HCT116 (cell line): ENCODE results near the gene NRCAM. TPM values are rescaled to one million over a fixed set of nuclear protein-coding genes. Genes with fewer than 3 reads are reported as not detected.

Experiments
- ATAC-seq: fragments of 200-7000 bp; cut with Tn5 transposase; 2 replicates; pipeline ENCODE4 v1.9.1; 2020; ENCODE audit warnings: mild to moderate bottlenecking, moderate library complexity
- BruUV-seq: library from RNA; stranded (reverse); fragments of 400-500 nt; replicated peaks from 2 replicates; lab custom pipeline; 2021; lab: Mats Ljungman, UMichigan
- CTCF ChIA-PET: fragments of 300-600 bp; sonication (Branson Sonifier 250); formaldehyde crosslinking; loops from one replicate; lab custom pipeline; 2021; ENCODE audit warnings: antibody characterized with exemption; lab: Charles Lee
- POLR2A ChIA-PET: fragments of 300-600, 350-600 bp; sonication (Branson Sonifier 250); formaldehyde crosslinking; loops from one replicate; lab custom pipeline; 2021; ENCODE audit warnings: antibody characterized with exemption; lab: Charles Lee
- RAD21 ChIA-PET, 2 experiments: fragments of 300-600 bp; sonication (Branson Sonifier 250); formaldehyde crosslinking; loops; one replicate each; lab custom pipeline; 2023; ENCODE audit warnings: low total read pairs in 2 of 2; ENCODE audit not compliant: uncharacterized antibody in 2 of 2, unreplicated experiment in 2 of 2, low non-redundant PET in 1 of 2; lab: Charles Lee
- DNase-seq: peaks from one replicate; pipeline ENCODE4 v3.0.0-alpha.2; 2010; ENCODE audit warnings: low read depth, low spot score
- H2AFZ ChIP-seq: fragments of 200-600 bp; shearing (Covaris generic), sonication (generic); 2 replicates; pipeline ENCODE4 v1.6.1; 2017; ENCODE audit warnings: low read depth, mixed run types, mixed read lengths, antibody characterized with exemption, low read length; ENCODE audit not compliant: poor library complexity, severe bottlenecking
- H3K27ac ChIP-seq: 2 replicates; pipeline ENCODE4 v1.5.1; 2012; ENCODE audit warnings: low read depth, low read length
- H3K27me3 ChIP-seq: fragments of 200-600 bp; sonication (generic); 2 replicates; pipeline ENCODE4 v1.6.1; 2016; ENCODE audit warnings: mixed run types, low read length, mixed read lengths; ENCODE audit not compliant: insufficient read depth
- H3K36me3 ChIP-seq, 2 experiments: fragments of 200-500 bp in 1 of 2; fragments of 200-600 bp in 1 of 2; sonication (Bioruptor generic) in 1 of 2; sonication (generic) in 1 of 2; 2 replicates each; pipeline versions ENCODE4 v1.5.1 to v1.6.1; 2014 to 2016; ENCODE audit warnings: low read length in 2 of 2, inconsistent platforms in 1 of 2, mixed read lengths in 1 of 2, mixed run types in 1 of 2; ENCODE audit not compliant: insufficient read depth in 2 of 2, control insufficient read depth in 1 of 2
- H3K4me1 ChIP-seq, 2 experiments: fragments of 200-600 bp in 1 of 2; sonication (generic) in 1 of 2; 2 replicates each; pipeline versions ENCODE4 v1.5.1 to v1.6.1; 2012 to 2017; ENCODE audit warnings: low read length in 2 of 2, inconsistent platforms in 1 of 2, mild to moderate bottlenecking in 1 of 2, mixed read lengths in 1 of 2, mixed run types in 1 of 2, moderate library complexity in 1 of 2; ENCODE audit not compliant: insufficient read depth in 2 of 2, control insufficient read depth in 1 of 2
- H3K4me2 ChIP-seq: fragments of 200-600 bp; sonication (generic); 2 replicates; pipeline ENCODE4 v1.6.1; 2017; ENCODE audit warnings: mixed run types, low read length, mixed read lengths
- H3K4me3 ChIP-seq, 2 experiments: fragments of 200-600 bp in 1 of 2; sonication (generic) in 1 of 2; replicated peaks in 1 of 2; 2 replicates each; pipeline ENCODE4 v1.5.1; 2011 to 2016; ENCODE audit warnings: low read length in 2 of 2, control low read depth in 1 of 2, low read depth in 1 of 2, mild to moderate bottlenecking in 1 of 2, mixed read lengths in 1 of 2, mixed run types in 1 of 2
- H3K79me2 ChIP-seq: fragments of 200-600 bp; sonication (generic); 2 replicates; pipeline ENCODE4 v1.6.1; 2017; ENCODE audit warnings: mild to moderate bottlenecking, mixed run types, low read length, moderate library complexity, mixed read lengths; ENCODE audit not compliant: insufficient read depth
- H3K9ac ChIP-seq: fragments of 200-600 bp; sonication (generic); 2 replicates; pipeline ENCODE4 v1.6.1; 2016; ENCODE audit warnings: low read length, mixed read lengths
- H3K9me2 ChIP-seq: fragments of 200-600 bp; sonication (generic), shearing (Covaris generic); 2 replicates; pipeline ENCODE4 v1.6.1; 2017; ENCODE audit warnings: mixed run types, mild to moderate bottlenecking, moderate library complexity; ENCODE audit not compliant: insufficient read depth
- H3K9me3 ChIP-seq, 2 experiments: fragments of 200-500 bp in 1 of 2; fragments of 200-600 bp in 1 of 2; sonication (Bioruptor generic) in 1 of 2; sonication (generic) in 1 of 2; 2 replicates each; pipeline ENCODE4 v1.6.1; 2014 to 2017; ENCODE audit warnings: low read length in 2 of 2, mixed read lengths in 2 of 2, inconsistent platforms in 1 of 2, low read depth in 1 of 2, mild to moderate bottlenecking in 1 of 2, mixed run types in 1 of 2, moderate library complexity in 1 of 2; ENCODE audit not compliant: control insufficient read depth in 1 of 2, insufficient read depth in 1 of 2
- H4K20me1 ChIP-seq: fragments of 200-600 bp; sonication (generic), shearing (Covaris generic); 2 replicates; pipeline ENCODE4 v1.6.1; 2017; ENCODE audit warnings: mixed run types, mild to moderate bottlenecking, moderate library complexity; ENCODE audit not compliant: insufficient read depth
- CBX3 ChIP-seq: IDR thresholded peaks from 2 replicates; pipeline ENCODE4 v1.6.1; 2012; ENCODE audit warnings: low read depth
- CEBPB ChIP-seq: IDR thresholded peaks from 2 replicates; pipeline ENCODE4 v1.6.1; 2012; ENCODE audit warnings: low read depth
- EGR1 ChIP-seq: IDR thresholded peaks from 2 replicates; pipeline ENCODE4 v1.6.1; 2012; ENCODE audit warnings: low read depth
- ELF1 ChIP-seq: IDR thresholded peaks from 2 replicates; pipeline ENCODE4 v1.6.1; 2012; ENCODE audit warnings: low read depth, borderline replicate concordance
- EZH2 ChIP-seq: fragments of 200-600 bp; sonication (generic); IDR thresholded peaks from 2 replicates; pipeline ENCODE4 v1.6.1; 2017; ENCODE audit warnings: antibody characterized with exemption, mixed run types
- EZH2phosphoT487 ChIP-seq: fragments of 200-600 bp; IDR thresholded peaks from 2 replicates; pipeline ENCODE4 v1.6.1; 2018; ENCODE audit warnings: antibody characterized with exemption, borderline replicate concordance
- FOSL1 ChIP-seq: IDR thresholded peaks from 2 replicates; pipeline ENCODE4 v1.6.1; 2012; ENCODE audit warnings: low read depth
- JUND ChIP-seq: IDR thresholded peaks from 2 replicates; pipeline ENCODE4 v1.6.1; 2012
- RAD21 ChIP-seq: IDR thresholded peaks from 2 replicates; pipeline ENCODE4 v1.6.1; 2012; ENCODE audit warnings: low read depth, mild to moderate bottlenecking
- SIN3A ChIP-seq: IDR thresholded peaks from 2 replicates; pipeline ENCODE4 v1.6.1; 2012; ENCODE audit warnings: low read depth
- SP1 ChIP-seq: IDR thresholded peaks from 2 replicates; pipeline ENCODE4 v1.6.1; 2012; ENCODE audit warnings: low read depth
- SRF ChIP-seq: IDR thresholded peaks from 2 replicates; pipeline ENCODE4 v1.6.1; 2012; ENCODE audit warnings: low read depth
- TCF7L2 ChIP-seq: IDR thresholded peaks from 2 replicates; pipeline ENCODE4 v1.7.0; 2011; ENCODE audit warnings: borderline replicate concordance, inconsistent platforms; ENCODE audit not compliant: insufficient read depth, insufficient read length; ENCODE audit errors: extremely low read depth
- YY1 ChIP-seq: IDR thresholded peaks from 2 replicates; pipeline ENCODE4 v1.6.1; 2011; ENCODE audit warnings: low read length, low read depth, moderate library complexity, mild to moderate bottlenecking; ENCODE audit not compliant: insufficient replicate concordance; ENCODE audit errors: extremely low read depth
- intact Hi-C: fragments of 100-400 bp; cut with micrococcal nuclease; formaldehyde crosslinking; loops from 2 replicates; pipeline ENCODE4 v1.10.0; 2022
- total RNA-seq: library from RNA; stranded (reverse); gene quantifications from one replicate; pipeline ENCODE4 v1.2.1, GENCODE V29; 2021; ENCODE audit not compliant: unreplicated experiment
- TF ChIP-seq, protein P1 (sequence below): IDR thresholded peaks from 2 replicates; pipeline ENCODE4 v1.6.1; 2012; ENCODE audit warnings: low read depth

Gene NRCAM
- total RNA-seq, 1 experiment from 2014 or later: 0.15 TPM

DNA sequence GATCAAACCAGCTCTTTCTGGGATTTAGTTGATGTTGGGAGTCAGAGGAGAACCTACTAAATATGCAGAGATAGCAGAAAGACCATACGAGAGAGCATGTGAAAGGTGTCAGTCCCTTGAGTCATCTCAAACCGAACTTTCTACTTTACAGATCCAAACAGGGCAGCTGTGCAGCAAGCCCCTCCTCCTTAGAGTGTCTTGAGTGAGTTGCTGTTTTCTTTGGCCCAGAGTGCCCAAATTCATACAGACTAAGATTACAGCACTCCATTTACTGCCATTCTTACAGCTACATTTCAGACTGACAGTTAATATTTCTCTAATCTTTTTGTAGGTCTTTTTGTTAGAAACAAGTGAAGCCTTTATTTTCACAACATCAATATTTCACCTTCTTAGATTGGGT lies 53.4 kb downstream of the NRCAM start:
- Histone ChIP-seq H4K20me1 (no peaks in the 10 kb centered on the region), H3K9ac (no peak overlapping the region), H3K36me3 (no peaks in the 10 kb centered on the region), H2AFZ (no peak overlapping the region), H3K4me2 (no peak overlapping the region), H3K27ac (no peak overlapping the region), H3K4me1 (no peaks in the 10 kb centered on the region), H3K4me3 (no peak overlapping the region), H3K9me2 (no peaks in the 10 kb centered on the region), H3K9me3 (no peaks in the 10 kb centered on the region), H3K27me3 (no peaks in the 10 kb centered on the region), H3K79me2 (no peaks in the 10 kb centered on the region)
- RAD21 ChIA-PET: no interaction called here
- no peak for ATAC-seq
- DNase-seq: no peak
- CTCF ChIA-PET: no interaction called here
- intact Hi-C loops: no loop called here
- no TSS peak for BruUV-seq
- POLR2A ChIA-PET: no interaction called here
- TF ChIP-seq FOSL1: no peak
- TF ChIP-seq YY1: no peak
- TF ChIP-seq RAD21: no peak
- no peak for TF ChIP-seq CBX3
- no peak for TF ChIP-seq TCF7L2
- TF ChIP-seq CEBPB: no peak
- no peak for TF ChIP-seq EGR1
- no peak for TF ChIP-seq SRF
- no peak for TF ChIP-seq JUND
- TF ChIP-seq SIN3A: no peak
- no peak for TF ChIP-seq SP1
- no peak for TF ChIP-seq EZH2phosphoT487
- no peak for TF ChIP-seq EZH2
- TF ChIP-seq, protein P1, sequence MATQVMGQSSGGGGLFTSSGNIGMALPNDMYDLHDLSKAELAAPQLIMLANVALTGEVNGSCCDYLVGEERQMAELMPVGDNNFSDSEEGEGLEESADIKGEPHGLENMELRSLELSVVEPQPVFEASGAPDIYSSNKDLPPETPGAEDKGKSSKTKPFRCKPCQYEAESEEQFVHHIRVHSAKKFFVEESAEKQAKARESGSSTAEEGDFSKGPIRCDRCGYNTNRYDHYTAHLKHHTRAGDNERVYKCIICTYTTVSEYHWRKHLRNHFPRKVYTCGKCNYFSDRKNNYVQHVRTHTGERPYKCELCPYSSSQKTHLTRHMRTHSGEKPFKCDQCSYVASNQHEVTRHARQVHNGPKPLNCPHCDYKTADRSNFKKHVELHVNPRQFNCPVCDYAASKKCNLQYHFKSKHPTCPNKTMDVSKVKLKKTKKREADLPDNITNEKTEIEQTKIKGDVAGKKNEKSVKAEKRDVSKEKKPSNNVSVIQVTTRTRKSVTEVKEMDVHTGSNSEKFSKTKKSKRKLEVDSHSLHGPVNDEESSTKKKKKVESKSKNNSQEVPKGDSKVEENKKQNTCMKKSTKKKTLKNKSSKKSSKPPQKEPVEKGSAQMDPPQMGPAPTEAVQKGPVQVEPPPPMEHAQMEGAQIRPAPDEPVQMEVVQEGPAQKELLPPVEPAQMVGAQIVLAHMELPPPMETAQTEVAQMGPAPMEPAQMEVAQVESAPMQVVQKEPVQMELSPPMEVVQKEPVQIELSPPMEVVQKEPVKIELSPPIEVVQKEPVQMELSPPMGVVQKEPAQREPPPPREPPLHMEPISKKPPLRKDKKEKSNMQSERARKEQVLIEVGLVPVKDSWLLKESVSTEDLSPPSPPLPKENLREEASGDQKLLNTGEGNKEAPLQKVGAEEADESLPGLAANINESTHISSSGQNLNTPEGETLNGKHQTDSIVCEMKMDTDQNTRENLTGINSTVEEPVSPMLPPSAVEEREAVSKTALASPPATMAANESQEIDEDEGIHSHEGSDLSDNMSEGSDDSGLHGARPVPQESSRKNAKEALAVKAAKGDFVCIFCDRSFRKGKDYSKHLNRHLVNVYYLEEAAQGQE: no peak
- no peak for TF ChIP-seq ELF1
